HG03108 (cell line): ENCODE results near the gene TGFBI.

ENCODE experiments used
- ATAC-seq: cut with Tn5 transposase; IDR thresholded peaks from one replicate; pipeline ENCODE4 v1.9.1; 2021; ENCODE audit warnings: moderate library complexity; ENCODE audit not compliant: unreplicated experiment

TGFBI gene

DNA sequence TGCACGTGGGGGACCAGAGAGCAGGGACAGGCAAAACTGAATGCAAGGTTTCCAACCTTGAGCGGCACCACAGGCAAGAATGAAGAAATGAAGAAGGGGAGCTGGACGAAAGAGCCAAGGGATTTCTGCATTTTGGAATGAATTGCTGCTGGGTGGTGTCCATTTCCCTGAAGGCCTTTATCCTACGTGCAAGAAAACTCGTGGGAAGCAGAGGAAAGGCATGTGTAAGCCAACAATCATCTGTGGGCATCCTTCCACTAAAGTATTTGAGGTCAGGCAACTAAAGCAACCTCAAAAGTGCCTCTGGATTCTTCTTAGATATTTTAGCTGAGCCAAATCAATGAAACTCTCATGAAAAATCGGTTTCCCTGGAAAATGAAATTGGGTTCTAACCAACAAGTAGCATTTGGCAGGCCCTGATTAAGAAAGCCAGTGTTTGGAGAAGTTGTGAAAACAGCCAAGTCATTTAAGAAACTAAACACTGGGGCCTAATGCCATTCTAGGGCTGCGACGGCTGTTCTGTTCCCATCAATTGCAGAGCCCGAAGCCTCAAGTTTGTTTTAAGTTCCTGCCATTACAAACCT is 4.7 kb upstream of the TGFBI start:
- no peak for ATAC-seq

DNA sequence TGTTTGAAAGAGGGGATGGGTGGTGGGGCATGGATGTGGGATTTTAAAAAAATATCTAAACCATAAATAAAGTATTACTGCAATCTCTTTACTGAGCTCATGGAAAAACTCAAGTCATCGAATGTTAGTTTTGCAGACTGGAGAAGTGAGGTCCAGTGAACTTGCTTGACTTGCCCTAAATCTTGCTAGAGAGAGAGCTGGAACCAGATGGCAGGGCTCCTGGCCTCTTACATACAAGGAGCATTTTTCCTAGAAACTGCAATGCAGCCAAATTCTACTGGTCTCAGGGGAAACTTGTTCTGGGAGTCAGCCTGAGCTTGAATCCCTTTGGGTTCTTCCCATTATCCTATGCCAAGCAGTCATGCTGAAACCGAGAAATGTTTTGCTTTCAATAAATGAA is 2.9 kb upstream of the TGFBI start:
- no peak for ATAC-seq

DNA sequence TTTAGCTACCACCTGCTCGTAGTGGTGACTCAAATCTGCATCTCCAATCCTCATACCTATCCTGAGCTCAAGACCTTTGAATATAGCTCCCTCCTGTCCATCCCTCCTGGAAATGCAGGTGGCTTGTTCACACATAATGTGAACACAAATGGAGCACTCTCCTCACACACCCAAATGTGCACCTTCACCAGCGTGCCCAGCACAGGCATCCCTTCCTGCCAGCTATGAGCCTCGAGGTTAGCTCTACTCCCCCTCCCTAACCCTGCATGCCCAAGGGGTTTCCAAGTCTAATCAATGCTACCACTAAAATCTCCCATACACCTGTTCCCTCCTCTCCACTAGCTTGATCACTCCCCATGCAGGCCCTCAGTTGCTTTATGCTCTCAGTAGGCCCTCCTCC is 2.2 kb upstream of the TGFBI start:
- no peak for ATAC-seq

DNA sequence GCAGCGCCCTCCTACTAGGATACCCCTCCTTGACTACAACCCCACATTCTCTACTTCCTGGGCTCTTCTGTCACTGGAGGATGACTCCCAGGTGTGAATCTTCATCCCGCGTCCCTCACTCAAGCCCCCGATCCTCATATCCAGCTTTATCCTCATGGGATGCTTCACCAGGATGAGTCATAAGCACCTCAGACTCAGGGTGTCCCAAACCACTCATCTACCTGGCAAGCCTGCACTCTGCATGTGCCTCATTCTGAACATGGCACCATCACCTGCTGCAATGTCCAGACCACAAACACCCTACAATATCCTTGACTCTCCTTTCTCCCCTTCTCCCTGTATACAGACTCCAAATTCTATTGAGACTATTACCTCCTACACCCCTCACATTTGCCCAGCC is 1.5 kb upstream of the TGFBI start:
- ATAC-seq, result no peak

DNA sequence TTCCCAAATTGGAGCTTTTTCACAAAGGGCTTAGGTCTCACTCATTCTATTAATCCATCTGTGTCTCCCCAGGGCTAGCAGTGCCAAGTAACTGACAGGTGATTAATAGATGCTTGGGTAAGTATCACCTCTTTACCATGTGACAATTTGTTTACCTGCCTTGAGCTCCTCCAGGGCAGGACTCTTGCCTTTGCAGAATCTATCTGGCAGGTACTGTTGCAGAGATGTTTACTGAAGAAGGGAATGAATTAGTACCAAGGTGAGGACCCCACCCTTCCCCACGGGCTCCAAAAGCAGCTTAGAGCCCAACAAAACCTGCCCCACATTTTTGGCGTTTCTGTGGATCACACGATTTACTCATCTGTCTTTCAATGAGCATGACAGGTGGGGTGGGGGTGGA is 698 bp upstream of the TGFBI start:
- ATAC-seq, result no peak

DNA sequence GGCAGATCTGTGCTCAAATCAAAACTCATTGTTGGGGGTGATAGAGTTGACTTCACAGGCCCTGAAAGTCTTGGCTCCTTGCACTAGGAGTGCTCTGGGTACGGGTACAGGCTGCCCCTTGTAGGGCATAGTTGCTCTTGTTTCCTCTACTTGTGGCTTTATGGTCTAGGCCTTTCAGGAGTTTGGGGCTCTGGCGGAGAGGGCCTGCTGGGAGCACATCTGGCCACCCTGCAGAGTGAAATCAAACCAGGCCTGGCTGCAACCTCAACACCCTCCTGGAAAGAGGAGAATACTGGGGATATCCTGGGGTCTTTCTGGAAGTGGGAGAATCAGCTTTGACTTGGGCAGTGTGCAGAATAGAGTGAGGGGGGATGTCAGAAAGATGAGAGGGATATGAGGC is 1.5 kb downstream of the TGFBI start:
- ATAC-seq, result no peak

DNA sequence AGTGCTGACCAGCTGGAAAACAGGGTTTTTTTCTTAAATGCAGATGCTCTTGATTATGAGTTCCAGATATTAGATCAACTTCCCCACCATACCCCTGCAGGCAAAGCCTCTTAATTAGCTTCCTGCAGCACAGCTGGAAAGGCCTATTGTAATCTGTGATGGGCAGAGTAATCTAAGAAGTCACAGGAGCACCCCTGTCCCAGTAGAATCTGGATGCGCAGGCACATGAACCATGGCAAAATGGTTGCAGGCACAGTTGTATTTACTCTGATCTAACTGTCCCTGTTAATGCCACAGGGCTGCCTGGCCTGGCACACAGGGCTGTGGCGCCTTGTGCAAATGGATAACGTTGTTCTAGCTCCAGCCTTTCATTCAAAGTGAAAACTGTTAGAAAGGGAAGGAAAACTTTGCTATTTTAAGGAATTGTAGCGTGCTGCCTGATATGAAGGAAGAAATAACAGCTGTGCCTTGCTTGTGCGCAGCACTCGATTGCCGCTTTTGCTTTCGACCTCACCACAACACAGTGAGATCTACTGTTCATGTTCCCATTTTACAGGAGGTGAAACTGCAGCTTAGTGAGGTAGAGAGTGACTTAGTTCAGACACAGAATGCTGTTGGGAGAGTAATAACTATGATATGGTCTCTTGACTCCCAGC is 2.3 kb downstream of the TGFBI start:
- no peak for ATAC-seq

DNA sequence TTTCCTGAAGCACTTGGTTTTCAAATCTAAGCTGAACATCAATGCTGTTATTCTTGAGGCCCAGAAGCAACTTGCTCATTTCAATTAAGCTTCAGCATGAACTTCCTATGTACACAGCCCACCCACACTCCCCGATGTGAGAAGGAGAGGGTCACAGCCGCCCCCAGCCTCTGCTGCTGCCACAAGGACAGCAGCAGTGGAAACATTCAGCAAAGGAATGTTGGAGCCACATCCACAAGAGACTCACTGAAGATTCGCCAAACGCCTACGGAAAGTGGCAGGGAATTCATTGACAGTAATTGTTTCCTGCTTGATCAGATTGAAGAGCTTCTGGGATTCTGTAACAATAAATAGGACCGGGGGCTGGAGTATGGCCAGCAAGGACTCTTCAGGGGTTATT is 2.9 kb downstream of the TGFBI start:
- no peak for ATAC-seq

DNA sequence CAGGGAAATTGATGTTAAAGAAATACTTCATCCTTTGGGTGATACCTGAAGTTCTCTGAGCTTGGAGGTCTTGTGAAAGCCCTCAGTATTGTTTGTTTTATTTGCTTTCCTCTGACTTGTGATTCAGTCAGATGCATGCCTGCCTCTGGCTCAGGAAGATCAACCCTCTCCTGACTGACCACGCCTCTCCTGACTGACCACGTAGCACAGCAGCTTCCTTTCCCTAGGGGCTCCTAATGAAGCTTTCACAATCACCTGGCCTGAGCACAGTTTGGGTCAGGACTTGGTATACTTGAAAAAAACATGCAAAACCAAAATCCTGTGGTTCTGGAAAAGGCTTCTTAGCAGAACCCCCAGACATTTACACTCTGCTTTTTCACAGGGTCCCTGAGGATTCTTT is 3.8 kb downstream of the TGFBI start:
- ATAC-seq, result no peak

DNA sequence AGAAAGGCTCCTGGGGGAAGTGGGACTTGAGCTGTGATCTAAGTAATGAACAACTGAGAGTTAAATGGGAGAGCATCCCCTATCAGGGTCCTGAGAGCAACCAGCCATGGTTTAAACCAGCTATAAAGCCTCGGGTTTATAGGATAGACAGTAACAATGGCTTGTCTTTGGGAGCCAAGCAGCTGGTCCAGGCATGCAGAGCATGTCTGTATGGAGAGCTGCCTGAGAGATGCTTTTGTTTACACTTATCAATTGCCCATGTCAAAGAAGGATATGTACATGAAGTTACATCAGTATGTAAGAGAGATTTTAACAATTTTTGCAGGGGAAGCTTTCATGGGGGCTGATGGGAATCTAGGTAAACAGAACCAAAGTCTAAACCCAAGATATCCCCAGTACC is 4.4 kb downstream of the TGFBI start:
- no peak for ATAC-seq

DNA sequence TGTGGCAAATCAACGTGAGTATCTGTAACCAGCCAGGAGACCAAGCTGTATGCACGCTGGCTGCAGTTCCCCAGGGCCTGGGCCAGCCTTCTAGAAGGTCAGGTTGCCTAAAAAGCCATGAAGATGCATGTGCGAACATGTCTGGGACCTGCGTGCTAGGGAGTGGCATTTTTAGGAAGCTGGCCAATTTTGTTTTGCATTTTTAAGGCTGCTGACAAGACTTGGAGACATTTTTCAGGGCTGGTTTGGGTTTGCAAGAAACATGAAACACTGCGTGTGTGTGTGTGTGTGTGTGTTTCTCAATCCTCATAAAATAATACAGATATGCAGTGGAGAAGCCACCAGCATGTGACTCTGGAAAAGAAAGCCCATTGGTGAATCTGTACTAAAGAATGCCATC is 5.1 kb downstream of the TGFBI start:
- no peak for ATAC-seq

DNA sequence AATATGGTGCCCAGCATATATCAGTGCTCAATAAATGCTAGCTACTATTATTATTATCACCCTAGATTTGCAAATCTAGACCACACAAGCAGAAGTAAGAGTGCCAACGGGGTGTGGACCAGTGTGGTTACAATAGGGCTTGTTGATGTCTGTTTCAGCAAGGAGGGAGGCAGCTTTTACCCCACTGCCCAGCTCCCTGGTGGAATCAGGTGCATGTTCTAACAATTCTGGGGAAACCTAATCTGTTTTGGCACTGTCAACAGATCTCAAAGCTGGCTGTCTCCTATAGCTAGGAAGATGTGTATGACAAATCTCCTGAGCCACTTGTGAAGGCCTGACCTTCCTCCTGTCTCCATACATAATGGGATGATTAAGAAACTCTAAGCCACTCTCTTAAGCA is 5.7 kb downstream of the TGFBI start:
- no peak for ATAC-seq

DNA sequence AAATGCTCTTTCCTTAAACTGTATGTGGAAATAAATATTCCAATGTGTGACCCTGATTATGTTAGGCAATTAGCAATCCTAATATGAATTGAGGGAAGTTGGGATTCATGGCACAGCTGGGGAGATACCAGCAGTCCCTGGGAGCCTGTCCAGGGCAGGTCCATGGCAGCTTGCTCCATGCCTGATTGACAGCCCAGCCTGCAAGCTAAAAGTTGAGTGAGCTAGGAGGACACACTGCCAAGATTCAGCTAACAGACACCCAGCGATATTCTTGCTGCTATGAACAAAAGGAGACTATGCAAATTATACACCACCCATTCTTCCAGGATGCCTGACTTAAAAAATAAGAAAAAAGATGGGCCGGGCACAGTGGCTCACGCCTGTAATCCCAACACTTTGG is 6.2 kb downstream of the TGFBI start:
- ATAC-seq, result no peak

DNA sequence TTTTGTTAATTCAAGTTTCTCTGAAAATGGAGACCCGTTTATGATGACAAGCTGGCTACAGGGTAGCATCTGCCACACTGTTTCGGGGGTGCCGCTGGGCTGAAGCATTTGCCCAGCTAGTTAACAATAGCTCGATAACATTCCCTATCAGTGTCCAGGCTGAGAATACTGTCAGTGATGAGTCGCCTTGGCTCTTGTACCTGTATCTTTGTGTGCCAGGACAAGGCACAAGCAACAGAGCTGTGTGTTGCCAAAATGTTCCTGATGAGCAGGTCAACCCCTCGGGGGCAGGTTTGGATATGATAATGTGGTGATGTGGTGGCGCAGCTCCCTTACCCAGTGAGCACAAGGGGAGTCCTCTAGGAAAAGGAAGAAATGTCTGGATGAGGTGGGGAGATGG is 7.0 kb downstream of the TGFBI start:
- ATAC-seq, result no peak

DNA sequence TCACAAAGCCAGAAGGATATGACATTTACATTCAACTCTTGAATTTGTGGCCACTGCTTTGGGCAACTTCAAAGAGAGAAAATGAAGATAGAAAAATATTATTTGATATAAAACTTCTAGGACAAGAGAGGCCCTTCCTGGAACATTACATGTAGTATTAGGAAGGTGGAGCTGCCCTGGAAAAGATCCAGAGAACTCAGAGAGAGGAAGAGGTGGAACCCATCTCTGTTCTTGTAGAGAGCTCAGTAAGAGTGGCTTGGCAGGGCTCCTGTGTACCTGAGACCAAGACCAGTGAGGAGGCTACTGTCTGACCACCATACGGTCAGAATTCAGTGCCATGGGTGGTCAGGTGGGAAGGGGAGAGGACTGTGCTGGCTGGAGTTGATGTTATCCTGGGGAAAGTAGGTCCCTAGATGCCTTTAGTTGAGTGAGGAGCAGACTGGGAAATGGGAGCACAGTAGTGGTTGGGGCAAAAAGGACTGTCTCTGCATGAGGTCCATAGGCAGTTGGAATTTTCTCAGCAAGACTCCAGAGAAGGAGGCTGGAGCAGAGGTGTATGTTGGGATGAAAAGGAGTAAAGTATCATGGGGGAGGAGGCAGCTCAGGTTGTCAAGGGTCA is 7.6 kb downstream of the TGFBI start:
- no peak for ATAC-seq

DNA sequence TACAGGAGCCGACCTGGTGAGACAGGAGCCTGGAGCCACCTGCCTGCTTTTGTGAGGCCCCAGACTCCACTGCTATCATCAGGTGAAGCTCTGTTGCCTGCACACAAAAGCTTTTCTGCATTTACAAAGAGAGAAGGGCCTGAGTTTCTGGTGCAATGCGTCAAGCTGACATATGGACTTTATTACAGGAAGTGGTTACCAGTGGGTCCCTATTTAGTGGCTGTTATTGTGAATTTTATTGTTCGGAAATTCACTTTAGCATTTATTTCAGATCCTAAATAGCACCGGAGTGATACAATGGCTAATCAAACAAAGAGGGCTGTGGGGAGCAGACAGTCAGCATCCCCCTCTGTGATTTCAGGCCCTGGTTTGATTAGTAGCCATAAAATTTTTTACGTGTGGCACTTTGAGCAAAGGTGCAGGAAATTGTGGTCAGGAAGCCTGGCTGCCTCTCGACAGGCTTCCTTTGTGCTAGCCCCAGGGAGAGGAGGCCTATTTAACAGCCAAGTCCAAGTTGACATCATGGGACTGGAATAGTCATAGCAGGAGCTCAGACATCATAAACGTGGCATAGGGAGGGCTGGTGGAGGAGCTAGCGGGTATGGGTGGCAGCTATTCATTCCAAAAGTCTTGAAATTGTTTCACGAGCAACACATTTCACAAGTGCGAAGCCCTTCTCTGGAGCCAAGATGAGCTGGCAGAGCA is 8.4 kb downstream of the TGFBI start:
- ATAC-seq, result peak; percentile 62

DNA sequence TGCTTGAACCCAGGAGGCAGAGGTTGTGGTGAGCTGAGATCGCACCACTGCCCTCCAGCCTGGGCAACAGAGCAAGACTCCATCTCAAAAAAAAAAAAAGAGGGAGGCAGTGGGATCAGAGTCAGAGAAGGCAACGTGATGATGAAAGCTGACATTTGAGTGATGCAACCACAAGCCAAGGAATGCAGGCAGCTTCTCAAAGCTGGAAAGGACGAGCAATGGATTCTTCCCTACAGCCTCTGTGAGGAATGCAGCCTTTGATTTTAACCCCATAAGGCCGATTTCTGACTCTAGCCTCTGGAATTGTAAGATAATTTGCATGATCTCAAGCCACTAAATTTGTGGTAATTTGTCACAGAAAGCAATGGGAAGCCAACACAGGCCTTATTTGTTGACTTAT is 9.8 kb downstream of the TGFBI start:
- ATAC-seq, result no peak

DNA sequence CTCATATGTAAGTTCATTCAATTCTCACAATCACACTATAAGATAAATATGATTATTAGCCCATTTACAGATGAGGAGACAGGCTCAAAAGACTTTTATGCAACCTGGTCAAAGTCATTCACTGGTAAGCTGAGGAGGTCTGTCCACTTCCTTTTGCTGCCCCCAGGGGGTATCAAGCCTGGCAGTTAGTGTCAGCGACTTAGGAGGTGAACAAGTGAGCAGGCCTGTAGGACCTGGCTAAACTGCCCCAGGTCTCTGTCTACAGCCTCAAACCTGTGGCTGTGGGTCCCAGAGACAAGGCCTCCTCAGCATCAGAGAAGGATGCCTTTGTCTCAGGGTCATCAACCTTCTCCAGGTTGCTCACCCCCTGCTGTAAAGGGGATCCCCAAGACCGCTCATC is 10.4 kb downstream of the TGFBI start:
- no peak for ATAC-seq

DNA sequence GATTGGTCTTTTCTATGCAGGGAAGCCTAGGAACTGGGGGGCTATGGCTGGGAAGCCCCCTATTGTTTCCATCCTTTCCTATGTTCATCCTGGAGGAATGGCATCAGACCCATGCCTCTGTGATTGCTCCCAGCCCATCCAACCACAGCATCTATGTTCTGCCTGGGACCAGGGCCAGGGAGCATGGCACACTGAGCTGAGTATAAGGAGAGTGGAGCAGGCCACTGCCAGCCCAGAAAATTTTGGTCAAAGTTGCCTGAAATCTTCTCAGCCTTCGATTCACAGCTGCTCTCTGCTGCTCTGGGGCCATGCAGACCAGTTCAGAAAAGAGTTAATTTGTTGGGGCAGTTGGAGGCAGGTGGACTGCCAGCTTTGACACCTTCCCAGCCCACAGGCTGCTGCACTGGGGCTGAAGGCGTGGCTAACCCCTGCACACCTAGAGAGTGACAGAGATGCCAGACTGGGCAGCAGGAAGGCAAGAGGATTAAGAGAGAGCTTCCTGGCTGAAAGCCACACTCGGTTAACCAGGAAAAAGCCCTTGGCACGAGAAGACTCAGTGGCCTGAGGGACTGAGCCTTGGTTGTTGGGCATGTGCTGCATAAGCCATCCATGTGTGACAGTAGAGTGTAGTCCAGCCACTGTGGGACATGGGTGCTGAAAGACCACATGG is 12.1 kb downstream of the TGFBI start:
- ATAC-seq, result no peak

DNA sequence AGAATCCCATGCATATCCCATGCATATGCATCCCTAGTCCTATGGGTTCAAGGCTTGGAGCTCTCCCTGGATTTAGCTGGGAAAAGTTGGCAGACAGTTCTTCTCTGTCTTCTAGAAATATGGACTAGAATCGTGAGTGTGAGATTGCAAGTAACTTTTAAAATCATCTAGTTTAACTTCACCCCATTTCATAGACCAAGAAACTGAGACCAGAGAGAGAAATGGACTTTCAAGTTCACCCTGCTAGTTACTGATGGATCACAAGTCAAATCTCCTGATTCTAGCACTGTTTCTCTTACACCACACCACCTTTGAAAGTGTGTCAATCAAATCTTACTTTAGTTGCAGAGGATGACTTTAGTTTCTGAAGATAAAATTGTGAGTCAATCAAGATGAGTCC is 13.4 kb downstream of the TGFBI start:
- no peak for ATAC-seq

DNA sequence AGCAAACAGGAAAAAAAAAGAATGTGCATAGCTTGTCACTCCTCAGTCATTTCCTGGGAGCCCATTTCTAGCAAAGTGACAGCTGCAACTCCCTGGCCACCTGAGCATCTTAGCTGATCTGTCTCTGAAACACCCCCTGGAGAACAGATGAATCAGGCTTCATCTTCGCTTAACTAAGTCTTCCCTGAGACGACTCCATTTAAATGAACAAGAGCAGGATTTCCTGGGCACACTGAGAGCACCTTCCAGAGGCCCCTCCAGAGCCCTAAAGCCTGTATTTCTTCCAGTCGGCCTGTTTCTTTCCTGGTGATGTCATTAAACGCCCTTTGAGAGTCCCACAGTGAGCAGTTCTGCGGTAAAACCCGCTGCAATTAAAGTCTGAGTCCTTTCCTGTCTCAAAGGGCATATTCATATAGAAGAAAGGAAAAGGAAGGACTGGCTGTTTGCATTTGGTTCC is 13.9 kb downstream of the TGFBI start:
- ATAC-seq, result no peak

DNA sequence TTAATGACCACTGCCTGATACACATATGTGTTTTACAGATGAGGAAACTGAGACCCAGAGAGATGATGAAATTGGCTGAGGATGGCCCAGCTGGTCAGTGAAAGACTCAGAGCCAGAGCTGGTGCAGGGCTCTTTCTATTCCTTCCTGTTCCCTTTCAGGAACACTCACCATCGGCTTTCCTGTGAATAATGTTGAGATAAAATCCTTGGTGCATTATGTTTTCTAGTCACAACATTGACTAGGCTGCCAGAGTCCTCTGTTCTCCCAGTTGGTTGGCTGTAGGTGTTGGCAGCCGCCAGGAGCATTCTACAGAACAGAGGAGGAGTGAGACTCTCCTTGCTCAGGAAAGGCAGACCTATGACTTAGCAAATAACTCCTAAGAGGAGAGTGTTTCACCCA is 14.8 kb downstream of the TGFBI start:
- no peak for ATAC-seq
